Trophoblast cell (in vitro differentiated cells and primary cell): ENCODE measurements around the gene GNGT1.

Experiments
- DNase-seq, 2 donors: peaks; one replicate each; pipeline ENCODE4 v3.0.0-alpha.2; 2016
- H2AFZ ChIP-seq: 2 replicates; pipeline ENCODE4 v1.6.1; 2013; ENCODE audit warnings: low read length, moderate library complexity, mild to moderate bottlenecking; ENCODE audit not compliant: insufficient read depth, poor library complexity
- H2AK5ac ChIP-seq: 2 replicates; pipeline ENCODE4 v1.6.1; 2013; ENCODE audit warnings: mild to moderate bottlenecking, low read length
- H2BK120ac ChIP-seq: 2 replicates; pipeline ENCODE4 v1.6.1; 2013; ENCODE audit warnings: low read length, mild to moderate bottlenecking, moderate library complexity; ENCODE audit not compliant: insufficient read depth, poor library complexity
- H2BK12ac ChIP-seq: 2 replicates; pipeline ENCODE4 v1.6.1; 2013; ENCODE audit warnings: mild to moderate bottlenecking, low read length, moderate library complexity
- H2BK5ac ChIP-seq: 2 replicates; pipeline ENCODE4 v1.6.1; 2013; ENCODE audit warnings: low read length, low read depth, moderate library complexity, mild to moderate bottlenecking; ENCODE audit not compliant: poor library complexity
- H3K14ac ChIP-seq: 2 replicates; pipeline ENCODE4 v1.6.1; 2013; ENCODE audit warnings: mild to moderate bottlenecking, low read length
- H3K18ac ChIP-seq: 2 replicates; pipeline ENCODE4 v1.6.1; 2013; ENCODE audit warnings: mild to moderate bottlenecking, low read length
- H3K23ac ChIP-seq: 2 replicates; pipeline ENCODE4 v1.6.1; 2013; ENCODE audit warnings: low read length
- H3K27ac ChIP-seq: 2 replicates; pipeline ENCODE4 v1.5.1; 2013; ENCODE audit warnings: low read depth, mild to moderate bottlenecking, inconsistent platforms, low read length, moderate library complexity
- H3K27me3 ChIP-seq: 2 replicates; pipeline ENCODE4 v1.6.1; 2013; ENCODE audit warnings: inconsistent platforms, mild to moderate bottlenecking, low read length, moderate library complexity; ENCODE audit not compliant: insufficient read depth
- H3K36me3 ChIP-seq, 2 experiments: 1 replicate in 1 of 2; 2 replicates in 1 of 2; pipeline ENCODE4 v1.6.1; 2013; ENCODE audit warnings: low read length in 2 of 2, mild to moderate bottlenecking in 2 of 2, moderate library complexity in 1 of 2; ENCODE audit not compliant: insufficient read depth in 2 of 2, control insufficient read depth in 1 of 2
- H3K4ac ChIP-seq: 2 replicates; pipeline ENCODE4 v1.6.1; 2013; ENCODE audit warnings: low read depth, mild to moderate bottlenecking, low read length, moderate library complexity
- H3K4me1 ChIP-seq, 2 experiments: 1 replicate in 1 of 2; 2 replicates in 1 of 2; pipeline ENCODE4 v1.6.1; 2013; ENCODE audit warnings: low read length in 2 of 2, mild to moderate bottlenecking in 2 of 2, moderate library complexity in 1 of 2; ENCODE audit not compliant: insufficient read depth in 2 of 2, control insufficient read depth in 1 of 2
- H3K4me2 ChIP-seq: 2 replicates; pipeline ENCODE4 v1.6.1; 2013; ENCODE audit warnings: inconsistent platforms, mild to moderate bottlenecking, low read length, moderate library complexity
- H3K4me3 ChIP-seq: 2 replicates; pipeline ENCODE4 v1.5.1; 2013; ENCODE audit warnings: mild to moderate bottlenecking, low read depth, low read length, inconsistent platforms
- H3K79me1 ChIP-seq: one replicate; pipeline ENCODE4 v1.6.1; 2013; ENCODE audit warnings: low read length
- H3K79me2 ChIP-seq: 2 replicates; pipeline ENCODE4 v1.6.1; 2013; ENCODE audit warnings: low read length, mild to moderate bottlenecking; ENCODE audit not compliant: control insufficient read depth, insufficient read depth, poor library complexity
- H3K9ac ChIP-seq: 2 replicates; pipeline ENCODE4 v1.6.1; 2013; ENCODE audit warnings: mild to moderate bottlenecking, low read length
- H3K9me3 ChIP-seq: 2 replicates; pipeline ENCODE4 v1.6.1; 2013; ENCODE audit warnings: low read depth, mild to moderate bottlenecking, control low read depth, inconsistent platforms, low read length; ENCODE audit not compliant: insufficient read depth
- H4K12ac ChIP-seq: 2 replicates; pipeline ENCODE4 v1.6.1; 2013; ENCODE audit warnings: low read depth, mild to moderate bottlenecking, low read length, moderate library complexity
- H4K8ac ChIP-seq: 2 replicates; pipeline ENCODE4 v1.6.1; 2013; ENCODE audit warnings: low read depth, mild to moderate bottlenecking, low read length, moderate library complexity
- H4K91ac ChIP-seq: one replicate; pipeline ENCODE4 v1.6.1; 2013; ENCODE audit warnings: low read depth, mild to moderate bottlenecking, low read length, moderate library complexity
- WGBS: extraction: QIAGEN DNeasy Blood & Tissue Kit; methylation state at CpG from one replicate; pipeline ENCODE4 v1.1.7; 2013; ENCODE audit warnings: missing lambda C conversion rate; ENCODE audit not compliant: insufficient read length, insufficient coverage; ENCODE audit errors: extremely low coverage; 5-methylcytosine and 5-hydroxymethylcytosine counted together

Gene GNGT1

DNA sequence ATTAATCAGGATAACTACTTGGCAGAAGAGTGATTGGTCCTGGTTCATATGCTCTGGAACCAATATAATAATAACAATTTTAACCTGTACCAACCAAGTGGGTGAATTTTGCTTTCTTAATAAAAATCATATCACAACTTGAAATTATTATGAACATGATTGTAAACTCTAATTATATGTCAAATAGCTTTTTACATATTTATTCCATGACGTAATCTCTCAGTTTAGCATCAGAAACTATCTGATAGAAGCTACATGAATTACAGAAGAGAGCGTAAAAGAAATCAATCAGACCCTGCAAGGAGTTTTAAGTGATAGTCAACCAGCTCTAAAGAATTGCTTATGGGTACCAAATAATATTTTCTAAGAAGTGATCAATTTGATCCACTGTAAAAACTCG, 25.3 kb downstream of the GNGT1 start:
- no peak overlapping the region for H2BK5ac ChIP-seq
- H3K18ac ChIP-seq: no peak overlapping the region
- H3K79me2 ChIP-seq: no peaks in the 10 kb centered on the region
- no peak overlapping the region for H3K4ac ChIP-seq
- H2AFZ ChIP-seq: no peak overlapping the region
- no peak overlapping the region for H3K27ac ChIP-seq
- H2BK120ac ChIP-seq: no peak overlapping the region
- no peak overlapping the region for H3K4me2 ChIP-seq
- no peak overlapping the region for H3K23ac ChIP-seq
- no peaks in the 10 kb centered on the region for H3K4me1 ChIP-seq
- H3K9ac ChIP-seq: no peak overlapping the region
- H2AK5ac ChIP-seq: no peak overlapping the region
- H4K91ac ChIP-seq: no peak overlapping the region
- H4K12ac ChIP-seq: no peak overlapping the region
- no peaks in the 10 kb centered on the region for H3K27me3 ChIP-seq
- no peaks in the 10 kb centered on the region for H3K36me3 ChIP-seq
- H3K4me3 ChIP-seq: no peak overlapping the region
- no CpG with 5 or more reads among the region's 3 CpGs for WGBS
- no peak for DNase-seq
- H3K14ac ChIP-seq: no peak overlapping the region
- peaks cover 2% of the 10 kb centered on the region for H3K9me3 ChIP-seq
- H2BK12ac ChIP-seq: no peak overlapping the region
- no peaks in the 10 kb centered on the region for H3K79me1 ChIP-seq
- no peak overlapping the region for H4K8ac ChIP-seq

- no peak overlapping the region for H3K9ac ChIP-seq
- H3K4me2 ChIP-seq: no peak overlapping the region
- H3K14ac ChIP-seq: no peak overlapping the region
- H3K4me1 ChIP-seq: no peaks in the 10 kb centered on the region
- no peak overlapping the region for H4K91ac ChIP-seq
- no peak overlapping the region for H3K4ac ChIP-seq
- H2AK5ac ChIP-seq: no peak overlapping the region
- H2BK12ac ChIP-seq: no peak overlapping the region
- no peak overlapping the region for H4K8ac ChIP-seq
- no peak overlapping the region for H4K12ac ChIP-seq
- WGBS: no CpG with 5 or more reads among the region's 3 CpGs
- no peak overlapping the region for H3K27ac ChIP-seq
- no peak overlapping the region for H2BK5ac ChIP-seq
- H2AFZ ChIP-seq: no peak overlapping the region
- H3K79me2 ChIP-seq: no peaks in the 10 kb centered on the region
- H3K36me3 ChIP-seq: no peaks in the 10 kb centered on the region
- peaks cover 2% of the 10 kb centered on the region for H3K9me3 ChIP-seq
- H3K23ac ChIP-seq: no peak overlapping the region
- no peaks in the 10 kb centered on the region for H3K27me3 ChIP-seq
- no peak overlapping the region for H3K18ac ChIP-seq
- no peak for DNase-seq
- no peak overlapping the region for H3K4me3 ChIP-seq
- no peak overlapping the region for H2BK120ac ChIP-seq
- no peaks in the 10 kb centered on the region for H3K79me1 ChIP-seq
Measured at GRCh38 chr7:93933156-93933555, 26.8 kb downstream of the GNGT1 start.

DNA sequence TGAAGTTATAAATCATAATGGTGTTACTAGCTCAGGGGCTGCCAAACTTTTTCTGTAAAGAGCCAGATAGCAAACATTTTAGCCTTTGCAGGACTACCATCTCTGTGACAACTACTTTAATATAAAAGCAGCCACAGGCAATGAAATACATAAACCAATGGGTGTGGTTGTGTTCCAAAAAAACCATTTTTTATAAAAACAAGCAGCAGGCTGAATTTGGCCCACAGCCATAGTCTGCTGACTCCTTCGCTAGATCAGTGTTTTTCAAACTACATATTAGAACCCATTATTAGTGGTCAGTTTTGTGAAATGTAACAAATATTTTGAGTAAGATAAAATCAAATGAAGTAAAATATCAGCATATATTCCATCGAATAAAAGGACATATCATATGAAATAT, 28.7 kb downstream of the GNGT1 start:
- no peak overlapping the region for H3K4me2 ChIP-seq
- DNase-seq: no peak
- H2AK5ac ChIP-seq: no peak overlapping the region
- peaks cover 2% of the 10 kb centered on the region for H3K9me3 ChIP-seq
- H2BK12ac ChIP-seq: no peak overlapping the region
- H3K18ac ChIP-seq: no peak overlapping the region
- H3K4me3 ChIP-seq: no peak overlapping the region
- no peaks in the 10 kb centered on the region for H3K79me1 ChIP-seq
- H2AFZ ChIP-seq: no peak overlapping the region
- no peaks in the 10 kb centered on the region for H3K36me3 ChIP-seq
- no peak overlapping the region for H3K4ac ChIP-seq
- no peak overlapping the region for H4K91ac ChIP-seq
- no peak overlapping the region for H3K27ac ChIP-seq
- H2BK120ac ChIP-seq: no peak overlapping the region
- no peak overlapping the region for H3K14ac ChIP-seq
- H3K27me3 ChIP-seq: no peaks in the 10 kb centered on the region
- H2BK5ac ChIP-seq: no peak overlapping the region
- H4K12ac ChIP-seq: no peak overlapping the region
- H4K8ac ChIP-seq: no peak overlapping the region
- no peak overlapping the region for H3K9ac ChIP-seq
- H3K23ac ChIP-seq: no peak overlapping the region
- no peaks in the 10 kb centered on the region for H3K4me1 ChIP-seq
- no CpG with 5 or more reads among the region's 2 CpGs for WGBS
- no peaks in the 10 kb centered on the region for H3K79me2 ChIP-seq

DNA sequence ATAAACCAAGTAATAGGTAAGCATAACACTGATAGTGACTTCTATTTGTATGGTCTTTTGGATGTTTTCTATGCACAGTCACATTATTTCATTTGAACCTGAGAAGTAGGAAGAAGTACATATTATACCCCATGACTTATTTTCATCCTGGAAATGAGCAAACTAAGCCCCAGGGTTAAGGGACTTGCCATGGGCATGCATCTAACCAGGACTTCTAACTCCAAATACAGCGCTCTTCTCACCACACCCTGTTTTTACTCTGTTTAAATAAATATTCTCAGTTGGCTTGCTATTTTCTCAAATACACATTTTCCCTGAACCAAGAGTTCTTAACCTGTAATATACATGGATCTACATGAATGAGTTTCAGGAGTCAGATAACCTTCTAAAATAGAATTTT, 31.5 kb downstream of the GNGT1 start:
- H3K9me3 ChIP-seq: peaks cover 2% of the 10 kb centered on the region
- H3K79me1 ChIP-seq: no peaks in the 10 kb centered on the region
- no peak overlapping the region for H2AK5ac ChIP-seq
- H3K18ac ChIP-seq: no peak overlapping the region
- no peak overlapping the region for H4K8ac ChIP-seq
- no peak overlapping the region for H2AFZ ChIP-seq
- no peaks in the 10 kb centered on the region for H3K79me2 ChIP-seq
- no peak overlapping the region for H3K9ac ChIP-seq
- no peaks in the 10 kb centered on the region for H3K27me3 ChIP-seq
- no peak overlapping the region for H2BK12ac ChIP-seq
- H2BK120ac ChIP-seq: no peak overlapping the region
- no peak overlapping the region for H3K14ac ChIP-seq
- H3K4me3 ChIP-seq: no peak overlapping the region
- H2BK5ac ChIP-seq: no peak overlapping the region
- no peaks in the 10 kb centered on the region for H3K4me1 ChIP-seq
- H3K27ac ChIP-seq: no peak overlapping the region
- no CpG with 5 or more reads among the region's 1 CpG for WGBS
- H4K91ac ChIP-seq: no peak overlapping the region
- no peak overlapping the region for H3K23ac ChIP-seq
- no peak overlapping the region for H3K4me2 ChIP-seq
- no peak overlapping the region for H3K4ac ChIP-seq
- H3K36me3 ChIP-seq: no peaks in the 10 kb centered on the region
- no peak for DNase-seq
- no peak overlapping the region for H4K12ac ChIP-seq

DNA sequence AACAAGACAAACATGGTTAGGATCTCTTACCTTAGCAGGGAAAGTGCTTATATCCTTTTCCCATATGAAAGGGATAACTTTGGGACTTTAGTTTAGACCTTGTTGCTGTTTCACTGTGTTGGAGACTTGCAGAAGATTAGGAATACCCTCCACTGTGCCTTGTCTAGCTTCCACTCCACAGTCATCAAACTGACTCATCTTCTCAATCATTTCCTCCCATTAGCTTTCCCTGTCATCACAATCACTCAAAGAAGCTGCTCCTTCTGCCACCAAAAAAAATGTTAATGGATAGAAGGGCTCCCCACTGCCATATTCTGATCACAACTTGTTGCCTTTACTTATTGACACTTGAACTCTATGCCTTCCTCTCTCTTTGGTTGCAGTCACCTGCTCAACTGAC, 31.9 kb downstream of the GNGT1 start:
- H2AK5ac ChIP-seq: no peak overlapping the region
- no peak overlapping the region for H2BK5ac ChIP-seq
- H3K36me3 ChIP-seq: no peaks in the 10 kb centered on the region
- H3K9me3 ChIP-seq: peaks cover 2% of the 10 kb centered on the region
- H3K4me2 ChIP-seq: no peak overlapping the region
- H3K27ac ChIP-seq: no peak overlapping the region
- H3K4me1 ChIP-seq: no peaks in the 10 kb centered on the region
- no peak overlapping the region for H2BK12ac ChIP-seq
- no peak overlapping the region for H3K23ac ChIP-seq
- H3K79me2 ChIP-seq: no peaks in the 10 kb centered on the region
- DNase-seq: no peak
- H3K9ac ChIP-seq: no peak overlapping the region
- no peak overlapping the region for H3K4ac ChIP-seq
- no peaks in the 10 kb centered on the region for H3K79me1 ChIP-seq
- H4K91ac ChIP-seq: no peak overlapping the region
- H3K27me3 ChIP-seq: no peaks in the 10 kb centered on the region
- H3K18ac ChIP-seq: no peak overlapping the region
- H4K8ac ChIP-seq: no peak overlapping the region
- H2BK120ac ChIP-seq: no peak overlapping the region
- H4K12ac ChIP-seq: no peak overlapping the region
- no peak overlapping the region for H3K14ac ChIP-seq
- H3K4me3 ChIP-seq: no peak overlapping the region
- no peak overlapping the region for H2AFZ ChIP-seq
